WTC11 (cell line): ENCODE results near the gene BRSK2. TPM values are rescaled to one million over a fixed set of nuclear protein-coding genes. Genes with fewer than 3 reads are reported as not detected.

Source experiments
- ATAC-seq: fragments of 200-7000 bp; cut with Tn5 transposase; 2 replicates; pipeline ENCODE4 v1.10.0; 2021; ENCODE audit warnings: mild to moderate bottlenecking, moderate library complexity
- CTCF ChIA-PET: fragments of 300-600 bp; sonication (Branson Sonifier 250); formaldehyde crosslinking; loops from one replicate; lab custom pipeline; 2021; ENCODE audit warnings: antibody characterized with exemption; lab: Charles Lee
- POLR2A ChIA-PET: fragments of 350-600 bp; sonication (Branson Sonifier 250); formaldehyde crosslinking; loops from one replicate; lab custom pipeline; 2021; ENCODE audit warnings: antibody characterized with exemption; lab: Charles Lee
- DNase-seq: peaks from one replicate; pipeline ENCODE4 v3.0.0; 2021; ENCODE audit warnings: low spot score
- H3K27ac Mint-ChIP-seq: 2 replicates; pipeline ENCODE4 v1.8.0; 2021; ENCODE audit warnings: mixed read lengths
- H3K27me3 Mint-ChIP-seq: 2 replicates; pipeline ENCODE4 v1.8.0; 2021; ENCODE audit warnings: low read depth, mild to moderate bottlenecking, moderate library complexity, mixed read lengths
- H3K36me3 Mint-ChIP-seq: 2 replicates; pipeline ENCODE4 v1.8.0; 2021; ENCODE audit warnings: mixed read lengths
- H3K4me1 Mint-ChIP-seq: 2 replicates; pipeline ENCODE4 v1.8.0; 2022; ENCODE audit warnings: mixed read lengths
- H3K4me3 Mint-ChIP-seq: 2 replicates; pipeline ENCODE4 v1.8.0; 2021; ENCODE audit warnings: mild to moderate bottlenecking, moderate library complexity, mixed read lengths
- H3K9me3 Mint-ChIP-seq: 2 replicates; pipeline ENCODE4 v1.8.0; 2021; ENCODE audit warnings: mixed read lengths
- ATF2 ChIP-seq: sonication (generic); formaldehyde crosslinking; IDR thresholded peaks from 2 replicates; pipeline ENCODE4 v1.8.1; 2022; ENCODE audit warnings: low read depth, missing genetic modification reagents, borderline replicate concordance
- CREB1 ChIP-seq: sonication (generic); formaldehyde crosslinking; IDR thresholded peaks from 2 replicates; pipeline ENCODE4 v1.8.0; 2023; ENCODE audit warnings: mild to moderate bottlenecking, missing genetic modification reagents
- CTCF ChIP-seq: fragments of 200-600 bp; IDR thresholded peaks from 2 replicates; pipeline ENCODE4 v1.8.0; 2022; ENCODE audit warnings: antibody characterized with exemption
- EMX1 ChIP-seq: fragments of 250-450 bp; sonication (Bioruptor Pico); IDR thresholded peaks from 2 replicates; pipeline ENCODE4 v1.8.0; 2021; ENCODE audit warnings: mild to moderate bottlenecking
- FOXP1 ChIP-seq: sonication (generic); formaldehyde crosslinking; IDR thresholded peaks from 2 replicates; pipeline ENCODE4 v1.8.0; 2022; ENCODE audit warnings: missing genetic modification reagents, mild to moderate bottlenecking, moderate library complexity, borderline replicate concordance
- GRHL2 ChIP-seq: fragments of 250-450 bp; sonication (Bioruptor Pico); IDR thresholded peaks from 2 replicates; pipeline ENCODE4 v1.8.0; 2022; ENCODE audit warnings: mild to moderate bottlenecking, moderate library complexity; ENCODE audit not compliant: insufficient replicate concordance, severe bottlenecking
- KAT7 ChIP-seq: sonication (generic); formaldehyde crosslinking; IDR thresholded peaks from 2 replicates; pipeline ENCODE4 v1.8.1; 2023; ENCODE audit warnings: missing genetic modification reagents, mild to moderate bottlenecking, borderline replicate concordance
- MYBL2 ChIP-seq: sonication (generic); formaldehyde crosslinking; IDR thresholded peaks from 2 replicates; pipeline ENCODE4 v1.8.1; 2023; ENCODE audit warnings: mild to moderate bottlenecking, moderate library complexity, missing genetic modification reagents
- NR1H2 ChIP-seq: sonication (generic); formaldehyde crosslinking; IDR thresholded peaks from 2 replicates; pipeline ENCODE4 v1.9.0; 2021; ENCODE audit warnings: mild to moderate bottlenecking, moderate library complexity, missing genetic modification reagents
- SMAD3 ChIP-seq: sonication (generic); formaldehyde crosslinking; IDR thresholded peaks from 2 replicates; pipeline ENCODE4 v1.8.0; 2022; ENCODE audit warnings: missing genetic modification reagents, mild to moderate bottlenecking, borderline replicate concordance
- SOX15 ChIP-seq: fragments of 250-450 bp; sonication (Bioruptor Pico); IDR thresholded peaks from 2 replicates; pipeline ENCODE4 v1.9.0; 2021; ENCODE audit warnings: mild to moderate bottlenecking
- SP1 ChIP-seq: sonication (generic); formaldehyde crosslinking; conservative IDR thresholded peaks from 2 replicates; pipeline ENCODE4 v1.8.1; 2022; ENCODE audit warnings: missing genetic modification reagents
- TCF7 ChIP-seq: sonication (generic); formaldehyde crosslinking; IDR thresholded peaks from 2 replicates; pipeline ENCODE4 v1.8.0; 2022; ENCODE audit warnings: mild to moderate bottlenecking, low read depth, missing genetic modification reagents, moderate library complexity
- TEAD1 ChIP-seq: sonication (generic); formaldehyde crosslinking; IDR thresholded peaks from 2 replicates; pipeline ENCODE4 v1.8.0; 2022; ENCODE audit warnings: mild to moderate bottlenecking, missing genetic modification reagents
- TP53 ChIP-seq: sonication (generic); formaldehyde crosslinking; IDR thresholded peaks from 2 replicates; pipeline ENCODE4 v1.8.1; 2023; ENCODE audit warnings: mild to moderate bottlenecking, missing genetic modification reagents
- ZBTB21 ChIP-seq: sonication (generic); formaldehyde crosslinking; IDR thresholded peaks from 2 replicates; pipeline ENCODE4 v1.8.1; 2023; ENCODE audit warnings: mild to moderate bottlenecking, missing genetic modification reagents, borderline replicate concordance
- ZMAT4 ChIP-seq: fragments of 250-450 bp; sonication (Bioruptor Pico); IDR thresholded peaks from 2 replicates; pipeline ENCODE4 v1.9.0; 2021; ENCODE audit warnings: mild to moderate bottlenecking
- ZNF396 ChIP-seq: fragments of 250-450 bp; sonication (Bioruptor Pico); IDR thresholded peaks from 2 replicates; pipeline ENCODE4 v1.8.0; 2021; ENCODE audit warnings: mild to moderate bottlenecking, moderate library complexity, borderline replicate concordance
- ZNF671 ChIP-seq: fragments of 250-450 bp; sonication (Bioruptor Pico); IDR thresholded peaks from 2 replicates; pipeline ENCODE4 v1.8.0; 2021; ENCODE audit warnings: mild to moderate bottlenecking
- total RNA-seq: library from RNA; stranded (reverse); gene quantifications from 3 replicates; pipeline ENCODE4 v1.2.3, GENCODE V29; 2021
- TF ChIP-seq, protein P1 (sequence below): fragments of 250-450 bp; sonication (Bioruptor Pico); IDR thresholded peaks from 2 replicates; pipeline ENCODE4 v1.9.0; 2021; ENCODE audit warnings: mild to moderate bottlenecking, borderline replicate concordance
- TF ChIP-seq, protein P2 (sequence below): sonication (generic); formaldehyde crosslinking; IDR thresholded peaks from 2 replicates; pipeline ENCODE4 v1.8.1; 2022; ENCODE audit warnings: missing genetic modification reagents, borderline replicate concordance
- TF ChIP-seq, protein P3 (sequence below): fragments of 250-450 bp; sonication (Bioruptor Pico); IDR thresholded peaks from 2 replicates; pipeline ENCODE4 v1.9.0; 2021; ENCODE audit warnings: moderate library complexity, mild to moderate bottlenecking, inconsistent platforms, borderline replicate concordance
- TF ChIP-seq, protein P4 (sequence below): sonication (generic); formaldehyde crosslinking; IDR thresholded peaks from 2 replicates; pipeline ENCODE4 v1.8.0; 2022; ENCODE audit warnings: mild to moderate bottlenecking, missing genetic modification reagents
- TF ChIP-seq, protein P5 (sequence below): sonication (generic); formaldehyde crosslinking; IDR thresholded peaks from 2 replicates; pipeline ENCODE4 v1.8.1; 2023; ENCODE audit warnings: mild to moderate bottlenecking, missing genetic modification reagents, moderate library complexity

Gene BRSK2
- total RNA-seq, 1 experiment from 2014 or later = 34.5 TPM

DNA sequence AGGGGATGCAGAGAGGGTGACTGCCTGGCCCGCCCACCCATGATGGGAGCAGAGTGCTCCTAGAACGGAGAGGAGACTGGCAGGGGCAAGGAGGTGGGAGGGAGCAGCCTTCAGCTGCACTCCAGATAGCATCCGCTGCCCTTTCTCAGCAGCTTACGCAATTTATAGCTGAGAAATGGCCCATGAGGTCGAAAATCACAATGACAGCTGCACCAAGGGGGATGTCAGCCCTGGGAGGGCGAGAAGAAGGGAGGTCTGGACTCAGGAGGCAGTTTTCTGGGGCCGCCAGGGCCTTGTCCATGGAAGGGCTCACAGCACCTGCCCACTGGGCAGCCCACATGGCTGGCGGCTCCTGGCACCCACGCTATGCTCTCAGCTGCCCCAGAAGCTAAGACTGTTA, 114.4 kb downstream of the BRSK2 start (continued):
- TF ChIP-seq ATF2 (no peak), ZMAT4 (CRISPR knock-in tag) (no peak), TCF7 (CRISPR knock-in tag) (no peak), SP1 (CRISPR knock-in tag) (no peak), EMX1 (CRISPR knock-in tag) (no peak), FOXP1 (CRISPR knock-in tag) (no peak), CREB1 (CRISPR knock-in tag) (no peak)
- TF ChIP-seq, protein P1, sequence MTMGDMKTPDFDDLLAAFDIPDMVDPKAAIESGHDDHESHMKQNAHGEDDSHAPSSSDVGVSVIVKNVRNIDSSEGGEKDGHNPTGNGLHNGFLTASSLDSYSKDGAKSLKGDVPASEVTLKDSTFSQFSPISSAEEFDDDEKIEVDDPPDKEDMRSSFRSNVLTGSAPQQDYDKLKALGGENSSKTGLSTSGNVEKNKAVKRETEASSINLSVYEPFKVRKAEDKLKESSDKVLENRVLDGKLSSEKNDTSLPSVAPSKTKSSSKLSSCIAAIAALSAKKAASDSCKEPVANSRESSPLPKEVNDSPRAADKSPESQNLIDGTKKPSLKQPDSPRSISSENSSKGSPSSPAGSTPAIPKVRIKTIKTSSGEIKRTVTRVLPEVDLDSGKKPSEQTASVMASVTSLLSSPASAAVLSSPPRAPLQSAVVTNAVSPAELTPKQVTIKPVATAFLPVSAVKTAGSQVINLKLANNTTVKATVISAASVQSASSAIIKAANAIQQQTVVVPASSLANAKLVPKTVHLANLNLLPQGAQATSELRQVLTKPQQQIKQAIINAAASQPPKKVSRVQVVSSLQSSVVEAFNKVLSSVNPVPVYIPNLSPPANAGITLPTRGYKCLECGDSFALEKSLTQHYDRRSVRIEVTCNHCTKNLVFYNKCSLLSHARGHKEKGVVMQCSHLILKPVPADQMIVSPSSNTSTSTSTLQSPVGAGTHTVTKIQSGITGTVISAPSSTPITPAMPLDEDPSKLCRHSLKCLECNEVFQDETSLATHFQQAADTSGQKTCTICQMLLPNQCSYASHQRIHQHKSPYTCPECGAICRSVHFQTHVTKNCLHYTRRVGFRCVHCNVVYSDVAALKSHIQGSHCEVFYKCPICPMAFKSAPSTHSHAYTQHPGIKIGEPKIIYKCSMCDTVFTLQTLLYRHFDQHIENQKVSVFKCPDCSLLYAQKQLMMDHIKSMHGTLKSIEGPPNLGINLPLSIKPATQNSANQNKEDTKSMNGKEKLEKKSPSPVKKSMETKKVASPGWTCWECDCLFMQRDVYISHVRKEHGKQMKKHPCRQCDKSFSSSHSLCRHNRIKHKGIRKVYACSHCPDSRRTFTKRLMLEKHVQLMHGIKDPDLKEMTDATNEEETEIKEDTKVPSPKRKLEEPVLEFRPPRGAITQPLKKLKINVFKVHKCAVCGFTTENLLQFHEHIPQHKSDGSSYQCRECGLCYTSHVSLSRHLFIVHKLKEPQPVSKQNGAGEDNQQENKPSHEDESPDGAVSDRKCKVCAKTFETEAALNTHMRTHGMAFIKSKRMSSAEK = no peak
- TF ChIP-seq, protein P2, sequence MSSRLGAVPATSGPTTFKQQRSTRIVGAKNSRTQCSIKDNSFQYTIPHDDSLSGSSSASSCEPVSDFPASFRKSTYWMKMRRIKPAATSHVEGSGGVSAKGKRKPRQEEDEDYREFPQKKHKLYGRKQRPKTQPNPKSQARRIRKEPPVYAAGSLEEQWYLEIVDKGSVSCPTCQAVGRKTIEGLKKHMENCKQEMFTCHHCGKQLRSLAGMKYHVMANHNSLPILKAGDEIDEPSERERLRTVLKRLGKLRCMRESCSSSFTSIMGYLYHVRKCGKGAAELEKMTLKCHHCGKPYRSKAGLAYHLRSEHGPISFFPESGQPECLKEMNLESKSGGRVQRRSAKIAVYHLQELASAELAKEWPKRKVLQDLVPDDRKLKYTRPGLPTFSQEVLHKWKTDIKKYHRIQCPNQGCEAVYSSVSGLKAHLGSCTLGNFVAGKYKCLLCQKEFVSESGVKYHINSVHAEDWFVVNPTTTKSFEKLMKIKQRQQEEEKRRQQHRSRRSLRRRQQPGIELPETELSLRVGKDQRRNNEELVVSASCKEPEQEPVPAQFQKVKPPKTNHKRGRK = no peak

DNA sequence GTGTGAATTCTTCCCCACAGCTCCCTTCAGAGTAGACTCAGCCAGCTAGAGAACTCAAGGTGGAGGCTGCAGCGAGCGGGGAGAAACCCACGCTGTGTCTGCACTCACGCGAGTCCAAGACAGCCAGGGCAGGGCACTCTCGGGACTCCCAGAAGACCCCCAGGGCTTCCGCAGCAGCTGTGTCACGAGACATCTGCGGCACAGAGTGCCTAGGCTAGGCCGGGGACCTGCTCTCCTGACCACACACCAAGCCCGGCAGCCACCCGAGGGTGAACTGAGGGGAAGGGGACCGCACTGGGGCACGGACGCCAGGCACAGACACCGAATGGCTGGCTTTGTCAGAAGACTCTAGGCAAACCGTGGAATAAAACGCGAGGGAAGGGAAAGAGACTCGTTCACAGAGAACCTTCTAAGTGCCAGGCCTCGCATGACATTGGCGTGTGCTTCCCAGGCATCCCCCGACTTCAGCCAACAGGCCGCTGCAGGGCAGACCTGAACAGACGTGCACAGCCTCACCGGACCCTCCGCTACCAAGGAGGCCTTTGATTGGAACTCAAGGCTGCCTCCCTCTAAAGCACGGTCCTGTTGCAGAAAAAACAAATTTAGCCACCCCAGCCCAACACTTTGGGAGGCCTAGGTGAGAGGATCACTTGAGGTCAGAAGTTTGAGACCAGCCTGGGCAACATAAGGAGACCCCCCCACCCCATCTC, 115.0 kb downstream of the BRSK2 start:
- Mint-ChIP-seq H3K27ac (no peak overlapping the region), H3K4me3 (no peak overlapping the region), H3K36me3 (peaks cover 3% of the 10 kb centered on the region; the same call in 1 of the 2 replicates), H3K27me3 (no peaks in the 10 kb centered on the region), H3K4me1 (peaks cover 8% of the 10 kb centered on the region), H3K9me3 (peaks cover 3% of the 10 kb centered on the region; the same call in 1 of the 2 replicates)
- no peak for ATAC-seq
- ChIA-PET CTCF (interaction anchor here (0.5 to 1.7 kb wide), 42 partner anchors 9 to 655 kb away, joined by 3 to 16 read pairs (median 4); partner anchors contain the start of genes BRSK2 and MOB2), POLR2A (no interaction called here)
- no peak for DNase-seq
- no peak for TF ChIP-seq ZNF671 (CRISPR knock-in tag)
- TF ChIP-seq GRHL2 (CRISPR knock-in tag) = no peak
- TF ChIP-seq SOX15 (CRISPR knock-in tag) = no peak
- no peak for TF ChIP-seq ZBTB21
- no peak for TF ChIP-seq SMAD3 (CRISPR knock-in tag)
- no peak for TF ChIP-seq KAT7 (CRISPR knock-in tag)
- TF ChIP-seq CTCF = no peak
- TF ChIP-seq, protein P3, sequence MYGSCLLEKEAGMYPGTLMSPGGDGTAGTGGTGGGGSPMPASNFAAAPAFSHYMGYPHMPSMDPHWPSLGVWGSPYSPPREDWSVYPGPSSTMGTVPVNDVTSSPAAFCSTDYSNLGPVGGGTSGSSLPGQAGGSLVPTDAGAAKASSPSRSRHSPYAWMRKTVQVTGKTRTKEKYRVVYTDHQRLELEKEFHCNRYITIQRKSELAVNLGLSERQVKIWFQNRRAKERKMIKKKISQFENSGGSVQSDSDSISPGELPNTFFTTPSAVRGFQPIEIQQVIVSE = no peak
- TF ChIP-seq, protein P4, sequence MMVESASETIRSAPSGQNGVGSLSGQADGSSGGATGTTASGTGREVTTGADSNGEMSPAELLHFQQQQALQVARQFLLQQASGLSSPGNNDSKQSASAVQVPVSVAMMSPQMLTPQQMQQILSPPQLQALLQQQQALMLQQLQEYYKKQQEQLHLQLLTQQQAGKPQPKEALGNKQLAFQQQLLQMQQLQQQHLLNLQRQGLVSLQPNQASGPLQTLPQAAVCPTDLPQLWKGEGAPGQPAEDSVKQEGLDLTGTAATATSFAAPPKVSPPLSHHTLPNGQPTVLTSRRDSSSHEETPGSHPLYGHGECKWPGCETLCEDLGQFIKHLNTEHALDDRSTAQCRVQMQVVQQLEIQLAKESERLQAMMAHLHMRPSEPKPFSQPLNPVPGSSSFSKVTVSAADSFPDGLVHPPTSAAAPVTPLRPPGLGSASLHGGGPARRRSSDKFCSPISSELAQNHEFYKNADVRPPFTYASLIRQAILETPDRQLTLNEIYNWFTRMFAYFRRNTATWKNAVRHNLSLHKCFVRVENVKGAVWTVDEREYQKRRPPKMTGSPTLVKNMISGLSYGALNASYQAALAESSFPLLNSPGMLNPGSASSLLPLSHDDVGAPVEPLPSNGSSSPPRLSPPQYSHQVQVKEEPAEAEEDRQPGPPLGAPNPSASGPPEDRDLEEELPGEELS (CRISPR knock-in tag) = no peak
- no peak for TF ChIP-seq ZNF396 (CRISPR knock-in tag)
- no peak for TF ChIP-seq MYBL2 (CRISPR knock-in tag)
- no peak for TF ChIP-seq NR1H2 (CRISPR knock-in tag)
- no peak for TF ChIP-seq TP53 (CRISPR knock-in tag)
- TF ChIP-seq, protein P5, sequence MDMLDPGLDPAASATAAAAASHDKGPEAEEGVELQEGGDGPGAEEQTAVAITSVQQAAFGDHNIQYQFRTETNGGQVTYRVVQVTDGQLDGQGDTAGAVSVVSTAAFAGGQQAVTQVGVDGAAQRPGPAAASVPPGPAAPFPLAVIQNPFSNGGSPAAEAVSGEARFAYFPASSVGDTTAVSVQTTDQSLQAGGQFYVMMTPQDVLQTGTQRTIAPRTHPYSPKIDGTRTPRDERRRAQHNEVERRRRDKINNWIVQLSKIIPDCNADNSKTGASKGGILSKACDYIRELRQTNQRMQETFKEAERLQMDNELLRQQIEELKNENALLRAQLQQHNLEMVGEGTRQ (CRISPR knock-in tag) = no peak
- no peak for TF ChIP-seq TEAD1
